ENCODE data around the gene DGUOK.

Gene DGUOK

GRCh38 chr2:73915437-73915993 is 11.2 kb upstream of the DGUOK start:
- Histone ChIP-seq H3K4me1 (ENCODE audit: low read length) (no peaks in the 10 kb centered on the region), H3K9me3 (ENCODE audit: insufficient read depth, low read length) (no peaks in the 10 kb centered on the region), H3K79me2 (ENCODE audit: low read length) (no peaks in the 10 kb centered on the region), H2AFZ (ENCODE audit: low read depth, low read length) (no peak overlapping the region), H3K36me3 (replicated peaks; ENCODE audit: low read depth, low read length) (peaks cover 66% of the 10 kb centered on the region), H3K27me3 (ENCODE audit: low read depth, low read length) (no peaks in the 10 kb centered on the region), H3K9ac (ENCODE audit: low read length) (no peak overlapping the region), H3K4me3 (ENCODE audit: low read length) (no peak overlapping the region), H3K4me2 (ENCODE audit: low read length) (no peak overlapping the region), H3K27ac (ENCODE audit: low read length) (no peak overlapping the region), H4K20me1 (ENCODE audit: insufficient read depth, low read length) (no peaks in the 10 kb centered on the region)
- TF ChIP-seq EZH2phosphoT487 (IDR thresholded peaks at IDR 0.05; ENCODE audit: low read depth) (no peak), CTCF (IDR thresholded peaks at IDR 0.05; ENCODE audit: low read depth, low read length) (no peak)

GRCh38 chr2:73916666-73917065 is 10.0 kb upstream of the DGUOK start:
- Histone ChIP-seq H3K4me3 (ENCODE audit: low read length) (no peak overlapping the region), H3K4me2 (ENCODE audit: low read length) (no peak overlapping the region), H3K27me3 (ENCODE audit: low read depth, low read length) (no peaks in the 10 kb centered on the region), H3K27ac (ENCODE audit: low read length) (no peak overlapping the region), H3K9ac (ENCODE audit: low read length) (no peak overlapping the region), H3K79me2 (ENCODE audit: low read length) (no peaks in the 10 kb centered on the region), H3K36me3 (replicated peaks; ENCODE audit: low read depth, low read length) (peaks cover 68% of the 10 kb centered on the region), H2AFZ (ENCODE audit: low read depth, low read length) (no peak overlapping the region), H4K20me1 (ENCODE audit: insufficient read depth, low read length) (no peaks in the 10 kb centered on the region), H3K4me1 (ENCODE audit: low read length) (no peaks in the 10 kb centered on the region), H3K9me3 (ENCODE audit: insufficient read depth, low read length) (no peaks in the 10 kb centered on the region)
- TF ChIP-seq CTCF (IDR thresholded peaks at IDR 0.05; ENCODE audit: low read depth, low read length): no peak
- TF ChIP-seq EZH2phosphoT487 (IDR thresholded peaks at IDR 0.05; ENCODE audit: low read depth): no peak

GRCh38 chr2:73917296-73917695 is 9.4 kb upstream of the DGUOK start:
- no peak overlapping the region for H3K4me2 ChIP-seq (ENCODE audit: low read length)

GRCh38 chr2:73917696-73918207 is 8.9 kb upstream of the DGUOK start:
- Histone ChIP-seq H3K9me3 (ENCODE audit: insufficient read depth, low read length) (no peaks in the 10 kb centered on the region), H3K79me2 (ENCODE audit: low read length) (no peaks in the 10 kb centered on the region), H3K9ac (ENCODE audit: low read length) (no peak overlapping the region), H3K27me3 (ENCODE audit: low read depth, low read length) (no peaks in the 10 kb centered on the region), H3K4me3 (ENCODE audit: low read length) (no peak overlapping the region), H3K4me1 (ENCODE audit: low read length) (no peaks in the 10 kb centered on the region), H3K4me2 (ENCODE audit: low read length) (no peak overlapping the region), H3K36me3 (replicated peaks; ENCODE audit: low read depth, low read length) (peaks cover 59% of the 10 kb centered on the region), H4K20me1 (ENCODE audit: insufficient read depth, low read length) (no peaks in the 10 kb centered on the region), H3K27ac (ENCODE audit: low read length) (no peak overlapping the region), H2AFZ (ENCODE audit: low read depth, low read length) (no peak overlapping the region)
- no peak for TF ChIP-seq CTCF (IDR thresholded peaks at IDR 0.05; ENCODE audit: low read depth, low read length)
- TF ChIP-seq EZH2phosphoT487 (IDR thresholded peaks at IDR 0.05; ENCODE audit: low read depth): no peak

More at GRCh38 chr2:73917296-73917695, 9.4 kb upstream of the DGUOK start:
- TF ChIP-seq EZH2phosphoT487 (IDR thresholded peaks at IDR 0.05; ENCODE audit: low read depth): no peak
- TF ChIP-seq CTCF (IDR thresholded peaks at IDR 0.05; ENCODE audit: low read depth, low read length): no peak
- H3K4me1 ChIP-seq (ENCODE audit: low read length): no peaks in the 10 kb centered on the region
- H3K27ac ChIP-seq (ENCODE audit: low read length): no peak overlapping the region
- H3K27me3 ChIP-seq (ENCODE audit: low read depth, low read length): no peaks in the 10 kb centered on the region
- H4K20me1 ChIP-seq (ENCODE audit: insufficient read depth, low read length): no peaks in the 10 kb centered on the region
- no peak overlapping the region for H2AFZ ChIP-seq (ENCODE audit: low read depth, low read length)
- no peak overlapping the region for H3K9ac ChIP-seq (ENCODE audit: low read length)
- H3K9me3 ChIP-seq (ENCODE audit: insufficient read depth, low read length): no peaks in the 10 kb centered on the region
- H3K36me3 ChIP-seq (replicated peaks; ENCODE audit: low read depth, low read length): peaks cover 63% of the 10 kb centered on the region
- no peaks in the 10 kb centered on the region for H3K79me2 ChIP-seq (ENCODE audit: low read length)
- H3K4me3 ChIP-seq (ENCODE audit: low read length): no peak overlapping the region

All from OCI-LY3 (cell line).